ENCODE measurements around the gene MOGAT2.

The MOGAT2 gene

GRCh38 chr11:75777461-75778110 lies 59.9 kb downstream of the MOGAT2 start:
- no peaks in the 10 kb centered on the region for H4K20me1 ChIP-seq (ENCODE audit: insufficient read depth, low read length)
- no peak overlapping the region for H3K27ac ChIP-seq (ENCODE audit: low read depth, low read length, poor library complexity, severe bottlenecking)
- H3K4me3 ChIP-seq (ENCODE audit: low read depth, low read length, poor library complexity, severe bottlenecking), result no peak overlapping the region
- no peaks in the 10 kb centered on the region for H3K36me3 ChIP-seq (ENCODE audit: insufficient read depth, low read length)
- H3K9ac ChIP-seq (ENCODE audit: low read length), result no peak overlapping the region
- no peaks in the 10 kb centered on the region for H3F3A ChIP-seq (ENCODE audit: insufficient read depth, low read length)
- H3K79me2 ChIP-seq (ENCODE audit: insufficient read depth, low read length), result no peaks in the 10 kb centered on the region
- no peaks in the 10 kb centered on the region for H3K27me3 ChIP-seq (ENCODE audit: insufficient read depth, low read length)
- H2AFZ ChIP-seq (ENCODE audit: low read length), result no peak overlapping the region
- H3K9me2 ChIP-seq (ENCODE audit: low read depth, low read length), result no peaks in the 10 kb centered on the region
- TF ChIP-seq CTCF (IDR thresholded peaks at IDR 0.05; ENCODE audit: low read length) (no peak), EZH2 (IDR thresholded peaks at IDR 0.05; ENCODE audit: borderline replicate concordance, low read length) (no peak)
- H3K4me2 ChIP-seq (ENCODE audit: low read length), result no peak overlapping the region
- no peaks in the 10 kb centered on the region for H3K9me3 ChIP-seq (ENCODE audit: low read length)
- peaks cover 16% of the 10 kb centered on the region for H3K4me1 ChIP-seq (ENCODE audit: insufficient read depth, low read length, severe bottlenecking)

- Histone ChIP-seq H3K9me2 (ENCODE audit: low read depth, low read length) (no peaks in the 10 kb centered on the region), H3K79me2 (ENCODE audit: insufficient read depth, low read length) (no peaks in the 10 kb centered on the region), H3K9ac (ENCODE audit: low read length) (no peak overlapping the region), H3K9me3 (ENCODE audit: low read length) (no peaks in the 10 kb centered on the region), H3K36me3 (ENCODE audit: insufficient read depth, low read length) (no peaks in the 10 kb centered on the region), H3K27me3 (ENCODE audit: insufficient read depth, low read length) (no peaks in the 10 kb centered on the region), H3K4me3 (ENCODE audit: low read depth, low read length, poor library complexity, severe bottlenecking) (no peak overlapping the region), H3K27ac (ENCODE audit: low read depth, low read length, poor library complexity, severe bottlenecking) (no peak overlapping the region), H3K4me2 (ENCODE audit: low read length) (no peak overlapping the region), H4K20me1 (ENCODE audit: insufficient read depth, low read length) (no peaks in the 10 kb centered on the region), H2AFZ (ENCODE audit: low read length) (no peak overlapping the region), H3K4me1 (ENCODE audit: insufficient read depth, low read length, severe bottlenecking) (peaks cover 2% of the 10 kb centered on the region), H3F3A (ENCODE audit: insufficient read depth, low read length) (no peaks in the 10 kb centered on the region)
- TF ChIP-seq EZH2 (IDR thresholded peaks at IDR 0.05; ENCODE audit: borderline replicate concordance, low read length) (no peak), CTCF (IDR thresholded peaks at IDR 0.05; ENCODE audit: low read length) (no peak)
Observed at GRCh38 chr11:75778962-75779361, 61.3 kb downstream of the MOGAT2 start.

- H3F3A ChIP-seq (ENCODE audit: insufficient read depth, low read length), result no peaks in the 10 kb centered on the region
- no peak overlapping the region for H3K4me2 ChIP-seq (ENCODE audit: low read length)
- no peak overlapping the region for H3K4me3 ChIP-seq (ENCODE audit: low read depth, low read length, poor library complexity, severe bottlenecking)
- no peak overlapping the region for H3K9ac ChIP-seq (ENCODE audit: low read length)
- H3K36me3 ChIP-seq (ENCODE audit: insufficient read depth, low read length), result no peaks in the 10 kb centered on the region
- no peak overlapping the region for H3K27ac ChIP-seq (ENCODE audit: low read depth, low read length, poor library complexity, severe bottlenecking)
- no peaks in the 10 kb centered on the region for H3K9me3 ChIP-seq (ENCODE audit: low read length)
- no peaks in the 10 kb centered on the region for H3K27me3 ChIP-seq (ENCODE audit: insufficient read depth, low read length)
- no peak overlapping the region for H2AFZ ChIP-seq (ENCODE audit: low read length)
- H3K9me2 ChIP-seq (ENCODE audit: low read depth, low read length), result no peaks in the 10 kb centered on the region
- H3K4me1 ChIP-seq (ENCODE audit: insufficient read depth, low read length, severe bottlenecking), result no peaks in the 10 kb centered on the region
- no peaks in the 10 kb centered on the region for H3K79me2 ChIP-seq (ENCODE audit: insufficient read depth, low read length)
- H4K20me1 ChIP-seq (ENCODE audit: insufficient read depth, low read length), result no peaks in the 10 kb centered on the region
- no peak for TF ChIP-seq CTCF (IDR thresholded peaks at IDR 0.05; ENCODE audit: low read length)
- TF ChIP-seq EZH2 (IDR thresholded peaks at IDR 0.05; ENCODE audit: borderline replicate concordance, low read length), result no peak
Observed at GRCh38 chr11:75779960-75780359, 62.3 kb downstream of the MOGAT2 start.
